Measurements from ENCODE around the gene WIPF2.

GRCh38 chr17:40331743-40332641 is 112.9 kb downstream of the WIPF2 start:
- no peak for TF ChIP-seq POLR2A (IDR thresholded peaks at IDR 0.05; ENCODE audit: control extremely low read depth in 1 of 2, low read depth in 2 of 2, low read length in 2 of 2)
- TF ChIP-seq, protein P1, sequence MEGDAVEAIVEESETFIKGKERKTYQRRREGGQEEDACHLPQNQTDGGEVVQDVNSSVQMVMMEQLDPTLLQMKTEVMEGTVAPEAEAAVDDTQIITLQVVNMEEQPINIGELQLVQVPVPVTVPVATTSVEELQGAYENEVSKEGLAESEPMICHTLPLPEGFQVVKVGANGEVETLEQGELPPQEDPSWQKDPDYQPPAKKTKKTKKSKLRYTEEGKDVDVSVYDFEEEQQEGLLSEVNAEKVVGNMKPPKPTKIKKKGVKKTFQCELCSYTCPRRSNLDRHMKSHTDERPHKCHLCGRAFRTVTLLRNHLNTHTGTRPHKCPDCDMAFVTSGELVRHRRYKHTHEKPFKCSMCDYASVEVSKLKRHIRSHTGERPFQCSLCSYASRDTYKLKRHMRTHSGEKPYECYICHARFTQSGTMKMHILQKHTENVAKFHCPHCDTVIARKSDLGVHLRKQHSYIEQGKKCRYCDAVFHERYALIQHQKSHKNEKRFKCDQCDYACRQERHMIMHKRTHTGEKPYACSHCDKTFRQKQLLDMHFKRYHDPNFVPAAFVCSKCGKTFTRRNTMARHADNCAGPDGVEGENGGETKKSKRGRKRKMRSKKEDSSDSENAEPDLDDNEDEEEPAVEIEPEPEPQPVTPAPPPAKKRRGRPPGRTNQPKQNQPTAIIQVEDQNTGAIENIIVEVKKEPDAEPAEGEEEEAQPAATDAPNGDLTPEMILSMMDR (IDR thresholded peaks at IDR 0.05; ENCODE audit: control extremely low read depth in 1 of 3, insufficient read depth in 1 of 3, low read depth in 1 of 3, low read length in 3 of 3): no peak
- no peak for TF ChIP-seq HDAC6 (IDR thresholded peaks at IDR 0.05; ENCODE audit: low read depth, low read length)
- no peak for TF ChIP-seq EP300 (IDR thresholded peaks at IDR 0.05; ENCODE audit: borderline replicate concordance in 1 of 2, low read depth in 2 of 2, low read length in 2 of 2)
- no peak for TF ChIP-seq SP1 (IDR thresholded peaks at IDR 0.05; ENCODE audit: low read depth, low read length)
- TF ChIP-seq BCL11A (IDR thresholded peaks at IDR 0.05; ENCODE audit: low read depth in 2 of 2, low read length in 2 of 2): no peak
- TF ChIP-seq YY1 (IDR thresholded peaks at IDR 0.05; ENCODE audit: low read depth, low read length): no peak
